H1 (cell line): Measurements from ENCODE around the gene MLPH. TPM values are rescaled to one million over a fixed set of nuclear protein-coding genes. Genes with fewer than 3 reads are reported as not detected.

Source experiments
- CBX5 ChIP-seq: fragments of 300-800, 300-1000 bp; sonication (generic); IDR thresholded peaks from 2 replicates; pipeline ENCODE4 v1.7.1; 2016; ENCODE audit warnings: antibody characterized with exemption, low read length, low read depth
- CHD7 ChIP-seq: fragments of 300-600 bp; sonication (generic); IDR thresholded peaks from 2 replicates; pipeline ENCODE4 v1.7.1; 2012; ENCODE audit warnings: low read length, moderate library complexity, mild to moderate bottlenecking, inconsistent platforms; ENCODE audit not compliant: insufficient replicate concordance
- CTBP2 ChIP-seq: IDR thresholded peaks from 2 replicates; pipeline ENCODE4 v1.7.0; 2011; ENCODE audit warnings: borderline replicate concordance, mild to moderate bottlenecking, moderate library complexity, mixed read lengths, low read length; ENCODE audit not compliant: insufficient read depth, insufficient read length
- EP300 ChIP-seq, 2 experiments: IDR thresholded peaks; 1 replicate in 1 of 2; 2 replicates in 1 of 2; pipeline ENCODE4 v1.6.1; 2011 to 2012; ENCODE audit warnings: low read depth in 2 of 2, low read length in 2 of 2, mild to moderate bottlenecking in 2 of 2, borderline replicate concordance in 1 of 2, inconsistent platforms in 1 of 2, moderate library complexity in 1 of 2
- FOSL1 ChIP-seq: IDR thresholded peaks from 2 replicates; pipeline ENCODE4 v1.6.1; 2011; ENCODE audit warnings: mild to moderate bottlenecking, low read depth, low read length, moderate library complexity; ENCODE audit not compliant: insufficient read depth
- JUND ChIP-seq: IDR thresholded peaks from 2 replicates; pipeline ENCODE4 v1.6.1; 2011; ENCODE audit warnings: mild to moderate bottlenecking, improper control_type of control experiment, low read length
- RXRA ChIP-seq: IDR thresholded peaks from 2 replicates; pipeline ENCODE4 v1.6.1; 2011; ENCODE audit warnings: low read depth, mild to moderate bottlenecking, low read length, moderate library complexity; ENCODE audit not compliant: insufficient read depth
- SIN3A ChIP-seq, 2 experiments: IDR thresholded peaks in 1 of 2; conservative IDR thresholded peaks in 1 of 2; 2 replicates each; pipeline ENCODE4 v1.6.1; 2011 to 2012; ENCODE audit warnings: low read length in 2 of 2, improper control_type of control experiment in 1 of 2, low read depth in 1 of 2, mild to moderate bottlenecking in 1 of 2
- YY1 ChIP-seq: IDR thresholded peaks from 2 replicates; pipeline ENCODE4 v1.6.1; 2011; ENCODE audit warnings: low read depth, mild to moderate bottlenecking, low read length
- polyA plus RNA-seq, 7 experiments: library from polyadenylated mRNA; depleted of rRNA in 3 of 7; stranded (reverse) in 5 of 7; unstranded in 2 of 7; fragments of >200 nt in 5 of 7; fragments of 200-250 nt in 2 of 7; gene quantifications; 1 replicate in 5 of 7; 2 replicates in 1 of 7; 4 replicates in 1 of 7; pipeline versions ENCODE4 v1.2.1 to v1.2.3, GENCODE V29; 2011 to 2013; ENCODE audit warnings: missing spikeins in 2 of 7, mixed read lengths in 2 of 7
- total RNA-seq: library from RNA; stranded (reverse); fragmentation: NEBNext Ultra II Directional; extraction: Animal tissue kit (Norgen Biotek cat#: 25700); gene quantifications from 2 replicates; pipeline ENCODE4 v1.2.1, GENCODE V29; 2021

The MLPH gene
- total and polyA plus RNA-seq, 2 of the 8 experiments (the other 6 are each of a cell fraction or from before 2014, with no cell fraction given), result 12.7 to 17.0 TPM

DNA sequence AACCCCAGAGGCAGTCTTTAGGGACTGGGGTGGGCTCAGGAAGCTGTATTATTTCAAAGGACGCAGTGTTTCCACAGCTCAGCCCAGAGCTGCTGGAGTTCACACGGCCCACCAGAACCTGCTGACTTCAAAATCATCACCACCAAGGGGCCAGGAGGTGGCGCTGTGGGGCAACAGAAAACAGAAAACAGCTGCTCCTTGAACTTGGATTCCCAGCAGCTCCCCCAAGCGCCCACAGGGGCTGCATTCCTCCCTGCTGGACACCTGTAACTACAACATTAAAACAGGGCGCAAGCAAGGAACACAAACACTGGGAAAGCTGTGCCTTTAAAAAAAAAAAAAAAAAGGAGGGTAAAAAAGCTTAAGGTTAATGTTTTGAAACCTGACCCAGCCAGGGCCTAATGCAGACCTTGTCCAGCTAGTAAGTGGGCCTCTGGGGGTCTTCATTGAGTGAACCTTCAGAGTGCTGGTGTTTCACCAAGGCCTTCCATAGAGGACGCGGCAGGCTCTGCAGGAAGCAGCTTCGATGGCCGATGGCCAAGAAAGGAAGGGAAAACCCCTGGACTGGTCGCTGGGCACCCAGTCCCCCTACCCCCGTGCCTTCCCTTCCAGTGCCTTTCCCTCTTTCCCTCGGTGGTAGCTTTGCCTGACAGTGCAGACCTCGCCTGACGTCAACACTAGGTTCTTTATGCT is 25.9 kb downstream of the MLPH start (continued):
- TF ChIP-seq CHD7, result no peak
- TF ChIP-seq SIN3A (conservative IDR thresholded peaks at IDR 0.05 in 1 of 2, IDR thresholded peaks at IDR 0.05 in 1 of 2; ENCODE audit: low read depth in 1 of 2, low read length in 2 of 2), result peak in 1 of 2 experiments; percentile 76; a peak in 2 of 4 replicates
- TF ChIP-seq CTBP2, result no peak
- 0 out of 2 replicates have a peak, but pooled peaks have one; percentile 36 for TF ChIP-seq JUND
- no peak for TF ChIP-seq CBX5
- TF ChIP-seq YY1, result peak; percentile 37; the same call in 1 of the 2 replicates
- peak in 1 of 2 experiments; percentile 19; a peak in 1 of 3 replicates for TF ChIP-seq EP300 (IDR thresholded peaks at IDR 0.05; ENCODE audit: borderline replicate concordance in 1 of 2, low read depth in 2 of 2, low read length in 2 of 2)
- no peak for TF ChIP-seq FOSL1
- no peak for TF ChIP-seq RXRA
